GM18517 (cell line): ENCODE results near the gene FKBP1A.
"Not testable (repeated sequence)": the region's sequence is repeated elsewhere in the genome, so short reads cannot be mapped to it uniquely, and the experiment has no call there.

Experiments used
- ATAC-seq: cut with Tn5 transposase; IDR thresholded peaks from one replicate; pipeline ENCODE4 v1.9.1; 2021; ENCODE audit warnings: mild to moderate bottlenecking, moderate library complexity; ENCODE audit not compliant: unreplicated experiment

FKBP1A gene

DNA sequence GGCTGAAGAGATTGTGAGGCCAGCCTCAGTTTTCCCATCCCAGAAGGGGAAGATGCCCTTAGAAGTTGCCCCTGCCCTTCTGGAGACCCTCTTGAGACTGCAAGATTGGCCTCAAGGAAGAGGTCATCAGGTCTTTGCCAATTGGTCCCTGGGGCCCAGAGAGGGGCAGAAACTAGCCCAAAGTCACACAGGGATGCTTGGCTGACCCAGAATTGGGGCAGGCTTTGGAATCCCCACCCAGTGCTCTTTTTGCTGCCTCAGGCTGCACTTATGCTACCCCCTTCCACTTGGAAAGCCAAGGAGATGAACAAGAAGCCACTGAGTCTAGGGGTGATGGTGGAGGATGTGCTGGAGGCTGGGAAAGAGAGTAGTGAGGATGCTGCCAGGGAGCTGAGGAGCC is 24.9 kb upstream of the FKBP1A start:
- ATAC-seq: no peak

DNA sequence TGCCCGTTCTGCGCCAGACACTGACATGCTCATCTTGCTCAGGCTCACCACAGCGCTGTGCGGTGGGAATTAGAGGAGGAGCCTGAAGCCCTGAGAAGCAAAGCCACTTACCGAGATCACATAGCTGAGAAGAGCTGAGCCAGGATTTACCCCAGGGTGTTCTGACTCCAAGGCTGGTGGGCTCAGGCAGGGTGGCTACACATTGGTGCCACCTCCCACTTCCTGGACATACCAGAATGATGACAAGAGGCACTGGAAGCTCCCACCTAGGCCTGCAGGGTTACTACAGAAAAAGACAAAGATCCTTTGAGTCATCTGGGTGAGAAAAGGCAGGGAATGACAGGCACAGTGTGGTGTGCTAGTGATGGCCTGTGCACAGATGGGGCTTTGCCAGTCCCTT is 24.4 kb upstream of the FKBP1A start:
- no peak for ATAC-seq

DNA sequence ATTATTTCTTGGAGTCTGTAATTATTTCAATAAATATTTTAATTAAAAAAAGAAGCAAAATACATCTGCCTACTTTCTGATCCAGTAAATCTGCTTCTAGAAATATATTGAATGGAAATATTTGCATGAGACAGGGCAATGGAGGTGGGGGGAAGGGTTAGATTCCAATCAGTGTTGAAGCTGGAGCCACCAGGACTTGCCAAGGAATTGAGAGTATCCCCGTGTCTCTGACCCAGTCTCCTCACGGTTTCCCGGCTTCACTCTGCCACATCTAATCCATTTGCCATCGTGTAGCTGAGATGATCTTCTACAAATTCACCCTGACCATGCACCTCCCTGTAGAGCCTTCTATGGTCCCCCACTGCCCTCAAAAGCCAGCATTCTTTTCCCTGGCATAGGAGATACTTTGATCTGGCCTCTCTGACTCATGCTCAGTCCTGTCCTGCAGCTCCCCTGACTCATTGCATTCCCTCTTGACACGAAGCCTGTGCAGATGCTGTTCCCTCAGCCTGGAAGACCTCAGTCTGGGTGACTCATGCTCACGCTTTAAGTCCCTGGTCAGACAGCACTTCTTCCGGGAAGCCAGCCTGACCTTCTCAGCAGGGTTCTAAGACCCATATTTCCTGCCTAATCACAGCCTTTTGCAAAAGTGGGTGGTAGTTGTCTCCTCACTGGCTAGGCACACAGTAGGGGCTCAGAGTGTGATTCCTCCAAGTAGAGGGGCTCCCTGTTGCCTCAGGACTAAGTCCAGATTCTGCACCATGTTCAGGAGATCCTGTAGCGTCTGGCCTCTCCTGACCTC is 23.0 kb upstream of the FKBP1A start:
- no peak for ATAC-seq

DNA sequence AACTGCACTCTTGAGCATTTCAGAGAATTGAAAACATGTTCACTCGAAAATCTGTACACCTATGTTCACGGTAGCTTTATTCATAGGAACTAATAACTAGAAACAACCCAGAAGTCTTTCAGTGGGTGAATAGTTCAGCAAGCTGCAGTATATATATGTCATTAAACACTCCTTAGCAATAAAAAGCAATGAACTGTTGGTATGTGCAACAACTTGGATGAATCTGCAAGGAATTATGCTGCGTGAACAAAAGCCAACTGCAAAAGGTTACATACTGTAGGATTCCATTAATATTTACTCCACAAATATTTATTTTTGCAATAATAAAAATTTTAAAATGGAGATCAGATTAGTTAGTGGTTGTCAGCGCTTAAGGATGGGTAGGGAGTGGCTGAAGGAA is 22.1 kb upstream of the FKBP1A start:
- no peak for ATAC-seq

DNA sequence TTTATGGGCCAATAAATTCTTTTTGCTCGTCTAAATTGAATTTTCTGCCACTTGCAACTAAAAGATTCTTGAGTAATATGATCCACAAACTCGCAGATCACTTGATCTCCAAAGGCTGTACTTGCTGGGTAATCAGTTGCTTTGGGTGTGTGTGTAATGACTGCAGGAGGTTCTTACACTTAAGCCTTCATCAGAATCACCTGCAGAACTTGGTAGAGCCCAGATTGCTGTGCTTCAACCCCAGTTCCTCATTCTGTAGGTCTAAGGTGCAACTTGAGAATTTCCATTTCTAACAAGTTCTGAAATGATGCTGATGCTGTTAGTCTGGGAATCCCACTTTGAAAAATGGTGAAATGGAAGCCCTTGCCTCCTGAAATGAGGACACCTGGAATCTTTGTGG is 12.9 kb upstream of the FKBP1A start:
- ATAC-seq: no peak

DNA sequence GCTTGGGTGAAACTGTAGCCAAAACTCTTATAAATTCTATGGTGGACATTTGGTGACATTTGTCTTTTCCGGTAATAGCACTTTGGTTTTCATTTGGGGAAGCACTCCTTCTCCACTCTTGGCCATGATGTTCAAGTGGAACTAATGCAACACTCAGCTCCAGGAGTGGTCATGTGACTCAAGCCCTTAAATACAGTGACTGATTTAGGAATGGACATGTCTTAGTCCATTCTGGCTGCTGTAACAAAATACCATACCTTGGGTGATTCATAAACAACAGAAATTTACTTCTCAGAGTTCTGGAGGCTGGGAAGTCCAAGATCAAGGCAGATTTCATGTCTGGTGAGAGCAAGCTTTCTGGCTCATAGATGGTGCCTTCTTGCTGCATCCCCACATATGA is 10.8 kb upstream of the FKBP1A start:
- no peak for ATAC-seq

DNA sequence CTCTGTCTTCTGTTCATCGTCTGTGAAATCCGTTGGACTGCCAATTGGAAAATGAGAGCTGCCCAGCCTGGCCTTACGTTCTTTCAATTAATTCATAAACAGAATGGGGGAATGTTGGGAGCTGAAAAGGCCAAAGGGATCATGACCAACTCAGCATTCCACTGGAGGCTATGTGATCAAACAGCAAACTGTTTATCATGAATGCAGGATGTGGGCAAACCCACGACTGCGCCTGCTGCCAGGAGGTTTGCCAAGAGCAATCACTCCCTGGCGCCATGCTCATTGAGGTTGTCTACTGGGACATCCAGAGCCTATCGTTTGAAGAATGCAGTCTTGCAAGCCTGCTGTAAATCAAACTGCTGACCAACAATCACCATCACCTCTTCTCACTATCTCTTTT is 9.3 kb upstream of the FKBP1A start:
- ATAC-seq: no peak

DNA sequence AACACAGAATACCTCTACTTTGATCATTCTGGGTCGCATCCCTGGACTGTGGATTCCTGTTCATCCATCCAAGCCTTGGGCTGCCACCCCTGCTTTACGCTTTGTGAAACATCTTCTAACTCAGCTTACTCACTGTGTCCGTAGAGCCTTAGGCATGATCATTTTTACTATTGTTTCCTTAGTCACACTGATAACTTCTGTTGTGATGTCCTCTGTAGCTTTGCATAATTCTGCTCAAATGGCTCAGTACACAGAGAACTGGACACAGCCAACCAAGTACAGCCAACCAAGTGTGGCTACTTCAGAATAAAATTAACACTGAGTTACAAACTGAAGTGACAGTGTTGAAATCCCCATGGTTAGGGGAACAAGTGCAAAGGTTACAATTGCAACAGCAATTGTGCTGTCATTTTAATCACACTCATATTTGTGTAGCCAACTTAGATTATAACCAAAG is 8.6 kb upstream of the FKBP1A start:
- no peak for ATAC-seq

DNA sequence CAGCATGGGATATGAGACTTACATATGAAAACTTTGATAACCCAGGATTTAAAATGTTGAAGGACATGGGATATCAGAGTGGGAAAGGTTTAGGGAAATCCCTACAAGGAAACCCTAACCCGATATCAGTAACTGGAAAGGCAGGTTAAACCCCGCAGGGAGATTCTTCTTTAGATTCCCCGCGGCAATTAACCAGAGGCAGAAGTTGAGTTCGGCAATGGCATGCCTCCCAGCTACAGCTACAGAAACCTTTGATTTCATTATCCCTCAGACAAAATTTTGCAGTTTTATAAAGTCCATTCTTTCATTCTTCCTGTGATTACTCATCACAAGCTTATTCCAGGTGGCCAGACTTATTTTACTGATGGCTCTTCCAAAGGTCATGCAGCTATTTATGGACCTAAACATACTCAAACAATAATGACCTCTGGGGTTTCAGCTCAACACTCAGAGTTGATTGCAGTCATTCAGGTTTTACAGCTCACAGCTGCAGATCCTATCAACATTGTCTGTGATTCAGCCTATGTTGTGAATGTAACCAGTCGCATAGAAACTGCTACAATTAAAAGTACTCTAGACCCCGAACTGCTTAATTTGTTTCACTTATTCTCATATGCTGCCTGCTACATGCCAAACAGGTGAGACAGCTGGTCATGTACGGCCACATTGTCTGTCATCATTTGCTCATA is 7.0 kb upstream of the FKBP1A start:
- not testable (repeated sequence) for ATAC-seq

DNA sequence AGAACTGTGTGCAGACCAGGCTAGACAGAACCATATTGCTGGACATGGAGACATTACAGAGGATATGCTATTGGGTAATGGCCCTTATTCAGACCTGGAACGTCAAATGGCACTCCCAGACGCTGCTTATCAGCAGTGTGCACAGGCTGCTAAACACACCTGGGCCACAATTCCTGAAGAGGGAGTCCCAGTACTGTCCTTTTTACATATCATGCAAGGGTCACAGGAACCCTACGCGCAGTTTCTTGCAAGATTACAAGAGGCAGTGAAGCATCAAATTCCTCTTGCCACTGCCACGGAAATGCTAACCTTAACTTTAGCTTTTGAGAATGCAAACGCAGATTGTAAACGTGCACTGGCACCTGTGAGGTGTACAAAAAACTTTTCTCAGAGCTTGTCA is 5.3 kb upstream of the FKBP1A start:
- not testable (repeated sequence) for ATAC-seq

DNA sequence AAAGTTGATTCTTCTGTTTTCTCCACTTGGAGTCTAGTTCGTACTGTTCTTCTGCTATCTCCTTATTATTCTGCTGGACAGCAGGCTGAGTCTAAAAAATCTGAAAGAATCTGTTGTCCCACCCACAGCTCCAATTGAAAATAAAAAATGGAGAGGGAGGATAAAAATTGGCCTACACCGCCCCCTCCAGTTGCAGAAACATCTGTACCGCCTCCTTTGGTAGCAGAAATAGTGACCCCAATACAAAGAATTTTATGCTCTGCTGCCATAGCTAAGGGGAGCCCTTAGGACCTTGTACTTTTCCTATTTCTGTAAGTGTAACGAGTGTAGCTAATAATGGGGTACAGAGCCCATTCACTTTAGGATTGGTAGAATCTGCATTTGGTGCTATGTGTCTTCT is 4.9 kb upstream of the FKBP1A start:
- ATAC-seq: no peak

DNA sequence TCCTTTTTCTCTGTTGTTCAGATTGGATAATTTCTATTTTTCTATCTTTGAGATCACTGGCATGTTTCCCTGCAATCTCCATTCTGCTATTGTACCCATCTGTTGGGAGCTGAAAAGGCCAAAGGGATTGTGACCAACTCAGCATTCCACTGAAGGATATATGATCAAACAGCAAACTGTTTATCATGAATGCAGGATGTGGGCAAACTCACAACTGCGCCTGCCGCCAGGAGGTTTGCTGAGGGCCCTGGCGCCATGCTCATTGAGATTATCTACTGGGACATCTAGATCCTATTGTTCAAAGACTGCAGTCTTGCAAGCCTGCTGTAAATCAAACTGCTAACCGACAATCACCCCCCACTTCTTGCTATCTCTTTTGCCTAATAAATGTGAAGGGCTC is 3.8 kb upstream of the FKBP1A start:
- ATAC-seq: no peak

DNA sequence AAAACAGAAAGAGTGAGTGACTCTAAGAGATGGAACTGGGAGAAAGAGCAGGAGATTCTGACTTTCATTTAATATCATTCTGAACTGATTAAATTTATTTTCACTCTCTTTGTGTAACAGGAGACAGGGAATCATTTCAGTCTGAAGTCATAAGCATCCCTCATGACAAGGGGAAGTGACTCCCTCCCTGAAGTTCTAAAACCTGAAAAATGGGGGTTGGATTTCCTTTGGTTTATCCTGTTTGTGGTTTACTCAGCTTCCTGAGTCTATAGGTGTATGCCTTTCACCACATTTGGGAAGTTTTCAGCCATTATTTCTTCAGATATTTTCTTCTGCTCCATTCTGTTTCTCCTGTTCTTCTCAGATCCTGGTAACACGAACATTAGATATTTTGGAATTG is 3.4 kb upstream of the FKBP1A start:
- ATAC-seq: no peak

DNA sequence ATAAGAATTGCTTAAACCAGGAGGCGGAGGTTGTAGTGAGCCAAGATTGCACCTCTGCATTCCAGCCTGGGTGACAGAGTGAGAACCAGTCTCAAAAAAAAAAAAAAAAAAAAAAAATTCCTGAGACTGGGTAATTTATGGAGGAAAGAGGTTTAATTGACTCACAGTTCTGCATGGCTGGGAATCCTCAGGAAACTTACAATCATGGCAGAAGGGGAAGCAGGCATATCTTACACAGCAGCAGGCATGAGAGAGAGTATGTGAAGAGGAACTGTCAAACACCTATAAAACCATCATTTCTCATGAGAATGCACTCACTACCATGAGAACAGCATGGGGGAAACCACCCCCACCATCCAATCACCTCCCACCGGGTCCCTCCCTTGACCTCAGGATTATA is 1.8 kb upstream of the FKBP1A start:
- ATAC-seq: no peak

DNA sequence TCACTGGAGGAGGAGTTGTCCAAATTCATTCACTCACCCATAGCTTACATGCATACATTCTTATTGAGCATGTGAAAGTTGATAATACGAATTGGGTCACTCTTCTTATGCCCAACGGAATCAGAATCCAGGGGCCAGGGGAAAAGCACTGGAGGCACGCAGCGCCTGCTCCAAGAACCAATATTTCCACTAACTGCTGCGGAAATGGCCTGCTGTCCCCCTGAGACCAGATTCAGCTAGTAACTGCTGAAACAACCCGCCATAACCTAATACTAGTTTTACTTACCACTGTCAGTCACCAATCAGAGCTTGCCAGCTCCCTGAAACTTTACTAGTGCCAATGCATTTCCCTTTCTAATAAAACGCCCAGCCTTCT is 641 bp upstream of the FKBP1A start:
- ATAC-seq: no peak

DNA sequence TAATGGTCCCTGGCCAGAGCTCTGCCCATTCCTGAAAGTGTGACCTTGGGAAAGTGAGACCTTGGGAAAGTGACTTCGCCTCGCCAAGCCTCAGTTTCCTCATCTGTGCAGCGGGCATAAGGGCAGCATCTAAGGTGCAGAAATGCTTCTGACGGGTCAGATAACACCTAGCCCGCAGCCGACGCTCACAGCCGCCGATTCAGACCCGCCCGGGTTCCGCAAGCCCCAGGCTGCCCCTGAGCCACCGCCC is 486 bp downstream of the FKBP1A start:
- no peak for ATAC-seq

DNA sequence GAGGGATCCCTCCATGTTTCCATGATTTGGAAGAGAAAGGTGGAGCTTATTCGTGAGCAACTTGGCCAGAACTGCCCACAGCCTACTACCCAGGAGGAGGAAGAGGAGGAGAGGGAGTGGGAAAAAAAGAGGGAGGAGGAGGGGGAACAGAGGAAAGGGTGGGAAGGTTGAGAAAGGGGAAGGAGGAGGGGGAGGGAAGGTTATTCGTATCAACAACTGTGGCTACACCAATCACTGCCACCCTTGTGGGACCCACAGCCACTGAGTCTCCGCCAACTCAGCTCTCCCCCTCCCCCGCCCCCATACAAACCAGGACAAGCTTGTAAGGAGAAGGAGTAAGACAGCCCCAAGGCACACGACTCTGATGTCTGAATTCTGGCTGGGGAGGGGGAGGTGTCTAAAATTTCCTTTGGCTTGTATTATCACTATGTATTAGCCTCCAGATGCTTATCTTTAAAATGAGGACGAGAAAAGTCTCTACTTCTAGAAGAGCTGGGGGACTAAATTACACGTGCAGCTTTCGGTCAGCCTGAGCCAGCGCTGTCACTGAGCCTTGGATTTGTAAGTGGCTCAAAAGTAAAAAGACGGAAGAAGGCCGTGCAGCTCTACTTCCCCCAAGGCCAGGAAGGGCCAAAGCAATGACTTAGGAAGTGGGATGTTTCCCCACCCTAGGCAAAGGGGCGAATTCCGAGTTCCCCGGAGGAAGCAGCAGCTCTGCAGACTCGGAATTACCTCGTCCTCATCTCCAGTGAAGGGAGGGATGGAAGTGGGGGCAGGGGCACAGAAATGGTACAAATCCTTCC is 1.0 kb downstream of the FKBP1A start:
- no peak for ATAC-seq

DNA sequence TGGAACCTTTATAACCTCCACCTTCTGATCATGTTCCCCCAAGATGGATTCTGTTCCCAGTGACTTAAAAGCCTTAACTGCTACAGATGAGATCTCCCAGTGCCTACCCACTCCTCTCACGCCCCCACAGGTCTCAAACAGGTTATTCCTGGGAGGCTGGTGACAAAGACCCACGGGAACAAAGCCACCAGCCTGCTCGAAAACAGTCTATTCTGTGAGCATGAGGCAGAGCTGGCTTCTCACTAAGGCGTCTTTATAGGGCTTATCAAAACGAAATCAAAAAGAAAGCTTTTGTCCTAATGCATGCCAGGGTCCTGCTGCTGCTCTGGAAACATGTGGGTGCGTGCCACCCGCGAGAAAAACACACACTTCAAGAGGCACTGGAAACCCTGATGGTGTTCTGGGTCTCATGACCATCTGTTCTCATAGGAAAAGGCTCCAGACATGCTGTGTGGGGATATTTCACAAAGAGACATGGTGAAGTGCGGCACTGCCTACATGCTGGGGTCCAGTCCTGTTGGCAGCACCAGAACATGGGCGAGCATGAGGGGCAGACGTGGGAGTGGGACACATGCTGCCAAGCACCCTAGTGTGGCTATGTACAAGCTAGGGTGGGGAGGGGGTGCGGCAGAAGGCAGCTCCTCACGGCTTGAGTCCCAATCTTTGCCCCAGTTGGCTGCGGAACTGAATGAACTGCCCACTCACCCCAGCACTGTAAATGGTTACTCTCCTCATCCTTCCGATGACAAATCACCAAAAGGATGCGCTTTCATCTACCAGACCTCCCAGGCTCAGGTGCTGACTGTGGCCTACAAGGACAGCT is 2.1 kb downstream of the FKBP1A start:
- ATAC-seq: no peak

DNA sequence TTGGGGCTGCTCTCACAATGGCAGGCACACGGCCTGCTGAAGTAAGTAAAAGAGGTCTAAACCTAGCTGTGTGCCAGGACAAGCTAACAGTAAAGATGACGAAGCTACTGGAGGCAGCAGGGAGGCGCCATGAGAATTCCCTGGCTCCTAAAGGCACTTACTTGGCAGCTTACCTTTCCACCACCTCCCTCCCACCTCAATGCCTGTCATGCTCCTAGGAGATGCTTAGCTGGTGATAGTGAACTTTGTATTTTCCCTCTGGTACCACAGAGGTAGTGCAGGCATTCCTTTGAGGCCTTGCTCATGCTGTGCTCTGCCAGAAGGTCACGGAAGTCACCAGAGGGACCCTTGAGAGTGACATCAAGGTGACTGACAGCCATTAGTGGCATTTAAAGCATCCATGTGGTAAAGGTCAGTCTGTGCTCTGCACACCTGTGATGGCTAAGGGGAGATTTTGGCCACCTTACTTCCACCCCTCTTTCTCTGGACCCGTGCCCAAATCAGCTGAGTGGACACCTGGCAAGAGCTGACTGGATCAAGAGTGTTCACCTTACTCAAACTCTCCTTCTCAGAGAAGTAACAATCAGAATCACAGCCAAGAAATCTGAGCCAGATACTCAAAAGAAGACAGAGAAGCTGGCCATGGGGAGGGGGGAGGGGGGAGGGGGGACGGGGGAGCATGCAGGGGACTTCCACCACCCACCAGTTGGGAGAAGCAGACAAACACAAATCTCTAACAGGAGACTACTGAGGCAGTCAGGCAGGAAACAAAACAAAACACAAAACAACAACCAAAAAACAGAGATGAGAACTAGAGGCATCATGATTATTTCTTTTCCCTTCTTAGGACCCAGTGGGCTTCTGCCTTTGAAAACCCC is 2.9 kb downstream of the FKBP1A start:
- no peak for ATAC-seq

DNA sequence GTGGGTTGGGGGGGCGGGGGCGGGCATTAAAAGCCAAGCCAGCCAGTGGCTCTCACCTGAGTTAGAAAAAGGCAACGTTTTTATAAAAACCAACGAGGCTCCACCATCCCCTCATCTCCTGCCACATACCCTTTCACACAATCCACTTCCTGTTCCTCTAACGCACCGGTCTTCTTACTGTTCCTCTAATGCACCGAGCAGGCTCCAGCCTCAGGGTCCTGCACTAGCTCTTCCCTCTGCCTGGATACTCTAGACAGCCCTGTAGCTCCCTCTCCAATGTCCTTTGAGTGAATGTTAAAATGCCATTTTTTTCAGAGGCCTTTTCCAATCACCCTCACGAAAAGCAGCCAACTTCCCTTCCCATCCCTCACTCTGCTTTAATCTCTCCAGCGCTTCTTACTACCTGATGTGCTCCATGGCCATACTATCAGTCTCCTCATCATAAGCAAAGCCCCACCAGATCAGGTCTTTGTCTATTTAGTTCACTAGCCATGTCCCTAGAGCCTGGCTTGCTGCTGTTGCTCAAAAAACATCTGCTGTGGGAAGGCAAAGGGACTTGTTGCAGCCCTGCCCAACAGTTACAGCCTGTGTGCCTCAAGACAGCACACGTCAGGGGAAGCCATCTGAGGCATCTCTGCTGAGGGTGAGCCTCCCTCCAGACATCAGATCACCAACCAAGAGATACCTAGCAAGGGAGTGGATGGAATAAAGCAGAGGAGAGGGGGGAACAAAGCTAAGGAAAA is 3.9 kb downstream of the FKBP1A start:
- ATAC-seq: no peak
